Measurements from ENCODE around the gene ATP10B.

ATP10B gene

GRCh38 chr5:160793530-160793899, 58.5 kb downstream of the ATP10B start:
- DNase-seq (ENCODE audit: extremely low read depth, low read depth), result no peak
- no peak overlapping the region for H3K4me3 ChIP-seq (replicated peaks; ENCODE audit: low read depth, low read length)

DNA sequence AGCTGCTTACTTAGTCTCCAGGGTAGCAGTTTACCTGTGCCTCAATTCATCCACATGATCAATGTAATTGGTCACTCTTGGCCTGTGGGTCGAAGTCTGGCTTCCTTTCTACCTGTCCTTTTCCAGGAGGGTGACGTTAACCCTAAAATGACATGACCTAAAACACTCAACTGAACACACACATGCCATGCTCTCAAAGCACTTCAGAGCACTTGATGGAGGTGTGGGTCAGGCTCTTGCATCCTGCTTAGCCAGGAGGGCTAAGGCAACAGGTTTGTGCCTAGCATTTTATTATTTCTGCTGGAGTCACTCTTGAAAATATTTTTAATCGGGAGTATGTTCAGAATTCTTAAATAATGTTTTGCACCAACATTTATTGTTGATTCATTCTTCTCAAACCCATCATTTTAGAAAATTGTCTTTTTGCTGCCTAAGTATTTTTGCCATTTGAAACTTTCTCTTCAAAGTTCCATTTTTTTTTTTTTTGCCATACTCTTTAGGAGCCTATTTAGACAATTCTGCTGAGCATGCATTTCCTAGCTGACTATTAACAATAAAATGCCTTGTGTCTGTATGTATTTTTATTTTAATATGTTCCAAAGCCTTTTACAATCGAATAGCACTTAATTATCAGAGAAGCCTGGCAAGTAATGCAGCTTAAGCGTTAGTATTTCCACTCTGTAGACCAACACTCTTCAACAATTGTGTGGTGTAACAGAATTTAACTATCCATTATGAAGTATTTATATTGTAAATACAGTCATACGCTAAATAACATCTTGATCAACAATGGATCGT, 59.1 kb downstream of the ATP10B start:
- TF ChIP-seq CTCF (IDR thresholded peaks at IDR 0.05; ENCODE audit: low read depth, low read length, missing control alignments), result no peak
- H3K4me3 ChIP-seq (replicated peaks; ENCODE audit: low read depth, low read length), result no peak overlapping the region

More at GRCh38 chr5:160793530-160793899, 58.5 kb downstream of the ATP10B start:
- TF ChIP-seq CTCF (IDR thresholded peaks at IDR 0.05; ENCODE audit: low read depth, low read length, missing control alignments), result no peak

DNA sequence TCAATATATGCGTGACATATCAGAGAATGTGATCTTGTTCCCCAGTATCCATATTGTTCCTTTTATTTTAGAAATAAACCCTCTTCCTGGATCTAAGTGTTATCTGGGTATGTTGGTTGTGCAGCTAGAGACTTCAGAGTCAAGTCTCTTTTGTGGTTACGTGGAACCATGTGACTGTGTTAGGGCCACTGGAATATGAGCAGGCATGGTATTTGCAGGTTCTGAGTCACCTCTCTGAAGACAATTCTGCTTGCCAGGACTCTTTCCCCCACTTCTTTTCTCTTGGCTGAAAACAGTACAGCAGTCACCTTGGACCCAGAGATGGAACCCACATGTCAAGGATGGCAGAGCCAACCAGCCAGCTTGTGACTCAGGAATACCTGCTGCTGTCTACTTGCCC, 59.7 kb downstream of the ATP10B start:
- TF ChIP-seq CTCF (IDR thresholded peaks at IDR 0.05; ENCODE audit: low read depth, low read length, missing control alignments), result no peak
- no peak overlapping the region for H3K4me3 ChIP-seq (replicated peaks; ENCODE audit: low read depth, low read length)
- no peak for DNase-seq (ENCODE audit: extremely low read depth, low read depth)

More for the DNA sequence above, 59.1 kb downstream of the ATP10B start:
- DNase-seq (ENCODE audit: extremely low read depth, low read depth), result no peak

DNA sequence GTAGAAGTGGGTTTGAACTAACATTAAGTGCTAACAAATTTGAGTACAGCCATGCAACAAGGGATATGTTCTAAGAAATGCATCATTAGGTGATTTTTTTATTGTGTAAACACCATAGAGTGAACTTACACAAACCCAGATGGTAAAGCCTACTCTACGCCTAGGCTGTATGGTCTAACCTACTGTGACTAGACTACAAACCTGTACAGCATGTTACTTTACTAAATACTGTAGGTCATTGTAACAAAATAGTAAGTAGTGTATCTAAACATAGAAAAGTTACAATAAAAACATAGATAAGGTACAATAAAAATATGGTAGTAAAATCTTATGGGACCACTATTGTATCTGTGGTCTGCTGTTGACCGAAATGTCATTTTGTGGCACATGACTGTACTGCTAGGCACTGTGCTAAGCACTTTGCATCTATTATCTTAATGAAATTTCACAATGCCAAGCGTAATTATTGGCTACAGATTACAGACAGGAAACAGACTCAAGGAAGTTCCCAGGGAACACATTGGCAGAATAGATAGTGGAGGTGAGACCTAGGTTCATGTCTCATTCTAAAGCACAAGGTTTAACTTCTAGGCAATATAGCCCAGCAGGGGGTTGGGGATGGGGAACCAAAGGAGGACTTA, 62.7 kb downstream of the ATP10B start:
- no peak overlapping the region for H3K4me3 ChIP-seq (replicated peaks; ENCODE audit: low read depth, low read length)
- TF ChIP-seq CTCF (IDR thresholded peaks at IDR 0.05; ENCODE audit: low read depth, low read length, missing control alignments), result no peak
- no peak for DNase-seq (ENCODE audit: extremely low read depth, low read depth)

DNA sequence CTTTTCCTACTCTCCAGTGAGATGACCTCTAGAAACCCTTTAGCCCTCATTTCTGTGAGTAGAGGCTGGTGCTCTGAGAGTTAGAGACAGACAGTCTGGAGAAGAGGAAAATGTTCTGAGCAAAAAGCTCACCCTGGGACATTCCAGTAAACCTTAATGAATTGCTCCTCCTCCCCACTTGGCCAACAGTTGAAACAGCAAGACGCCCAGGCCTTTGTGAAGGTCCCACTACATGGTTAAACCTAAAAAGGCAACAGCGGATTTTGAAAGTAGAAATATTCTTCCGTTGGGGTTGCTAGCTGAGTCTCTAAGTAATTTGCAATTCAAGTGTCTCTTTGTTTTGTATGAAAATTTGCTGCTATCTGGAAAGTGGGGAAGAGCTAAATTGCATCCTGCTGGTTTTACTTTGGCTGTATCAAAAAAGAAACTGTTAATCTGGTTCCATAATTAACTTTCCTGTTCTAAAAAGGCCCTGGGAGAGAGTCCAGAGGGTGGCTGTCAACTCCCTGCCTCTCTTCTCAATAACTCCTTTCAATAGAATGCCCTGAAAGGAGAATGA, 63.8 kb downstream of the ATP10B start:
- TF ChIP-seq CTCF (IDR thresholded peaks at IDR 0.05; ENCODE audit: low read depth, low read length, missing control alignments), result no peak
- no peak for DNase-seq (ENCODE audit: extremely low read depth, low read depth)
- no peak overlapping the region for H3K4me3 ChIP-seq (replicated peaks; ENCODE audit: low read depth, low read length)

DNA sequence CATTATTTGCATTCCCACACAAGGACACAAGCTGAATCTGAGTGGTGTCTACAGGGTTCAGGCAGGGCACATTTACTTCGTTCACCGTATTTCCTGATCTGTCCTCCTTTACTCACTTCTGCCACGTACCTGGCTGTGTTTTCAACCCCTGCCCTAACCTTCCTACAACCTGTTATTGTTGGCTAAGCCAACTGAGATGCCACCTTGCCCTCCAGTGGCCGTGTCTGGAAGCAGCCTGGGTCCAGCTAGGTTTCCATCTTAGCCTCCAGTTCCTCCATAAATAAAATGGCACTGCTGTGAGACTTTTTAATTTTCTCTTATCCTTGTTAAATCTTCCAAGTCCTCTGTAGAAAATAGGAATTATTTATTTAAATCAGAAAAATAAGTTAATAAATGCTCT, 64.8 kb downstream of the ATP10B start:
- DNase-seq (ENCODE audit: extremely low read depth, low read depth), result no peak
- no peak for TF ChIP-seq CTCF (IDR thresholded peaks at IDR 0.05; ENCODE audit: low read depth, low read length, missing control alignments)
- H3K4me3 ChIP-seq (replicated peaks; ENCODE audit: low read depth, low read length), result no peak overlapping the region
